GM12873 (cell line): ENCODE measurements around the gene RHD.

Experiments used
- CTCF ChIP-seq: IDR thresholded peaks from 2 replicates; pipeline ENCODE4 v1.5.1; 2012; ENCODE audit warnings: low read depth, mild to moderate bottlenecking, moderate library complexity, low read length, control low read depth; ENCODE audit not compliant: insufficient read depth; ENCODE audit errors: missing control alignments

Gene RHD

GRCh38 chr1:25338188-25338981 is 66.1 kb downstream of the RHD start, which contains the start of gene TMEM50A:
Gene TMEM50A, plus strand, starts transcription at chr1:25338334. Its CDS starts 2,153 bp downstream, at chr1:25340487.
- TF ChIP-seq CTCF, result no peak

- no peak for TF ChIP-seq CTCF
Measured at GRCh38 chr1:25338986-25339385, 66.7 kb downstream of the RHD start.

- TF ChIP-seq CTCF, result no peak
Measured at GRCh38 chr1:25341746-25342145, 69.4 kb downstream of the RHD start.

- no peak for TF ChIP-seq CTCF
Measured at GRCh38 chr1:25342846-25343245, 70.5 kb downstream of the RHD start.

GRCh38 chr1:25343872-25344271 is 71.6 kb downstream of the RHD start:
- TF ChIP-seq CTCF, result no peak

GRCh38 chr1:25347556-25347955 is 75.2 kb downstream of the RHD start:
- no peak for TF ChIP-seq CTCF

- TF ChIP-seq CTCF, result no peak
Measured at GRCh38 chr1:25349606-25350005, 77.3 kb downstream of the RHD start.
